GM13977 (cell line): ENCODE measurements around the gene RETREG2.
"Not testable (repeated sequence)": the region's sequence is repeated elsewhere in the genome, so short reads cannot be mapped to it uniquely, and the experiment has no call there.

Experiments used
- DNase-seq: peaks from one replicate; pipeline ENCODE4 v3.0.0; 2012; ENCODE audit warnings: low spot score
- CTCF ChIP-seq: IDR thresholded peaks from 2 replicates; pipeline ENCODE4 v1.5.1; 2012; ENCODE audit warnings: mild to moderate bottlenecking, control low read depth; ENCODE audit not compliant: insufficient read depth; ENCODE audit errors: extremely low read depth, missing control alignments
- in situ Hi-C: fragments of 300-500 bp; cut with MboI; formaldehyde crosslinking; loops from one replicate; pipeline ENCODE4 v1.12.0; 2022; ENCODE audit warnings: low sequenced_read_pairs, low pct_unique_long_range_greater_than_20kb, mixed read lengths, inconsistent platforms; ENCODE audit not compliant: unreplicated experiment

RETREG2 gene

GRCh38 chr2:219183151-219183772, 5.2 kb downstream of the RETREG2 start:
- in situ Hi-C loops = no loop called here
- TF ChIP-seq CTCF = no peak
- DNase-seq = no peak

GRCh38 chr2:219184121-219184520, 6.0 kb downstream of the RETREG2 start:
- no peak for TF ChIP-seq CTCF
- in situ Hi-C loops = no loop called here
- DNase-seq = no peak

- no peak for TF ChIP-seq CTCF
- DNase-seq = no peak
- in situ Hi-C loops = no loop called here
Observed at GRCh38 chr2:219186754-219187456, 8.8 kb downstream of the RETREG2 start.

- no peak for TF ChIP-seq CTCF
- in situ Hi-C loops = no loop called here
- no peak for DNase-seq
Observed at GRCh38 chr2:219197388-219197787, 19.3 kb downstream of the RETREG2 start.

- in situ Hi-C loops = no loop called here
- TF ChIP-seq CTCF = no peak
- DNase-seq = no peak
Observed at GRCh38 chr2:219198974-219199373, 20.9 kb downstream of the RETREG2 start.

- in situ Hi-C loops = no loop called here
- no peak for TF ChIP-seq CTCF
- no peak for DNase-seq
Observed at GRCh38 chr2:219199470-219200211, 21.6 kb downstream of the RETREG2 start.

- DNase-seq, in situ Hi-C loops: not testable (repeated sequence)
Observed at GRCh38 chr2:219200502-219201326, 22.6 kb downstream of the RETREG2 start.

GRCh38 chr2:219201331-219201730, 23.3 kb downstream of the RETREG2 start:
- DNase-seq, in situ Hi-C loops: not testable (repeated sequence)
